ENCODE data around the gene DNAAF8. TPM values are rescaled to one million over a fixed set of nuclear protein-coding genes. Genes with fewer than 3 reads are reported as not detected.

Gene DNAAF8
- polyA plus RNA-seq, 1 donor: 0.63 TPM

DNA sequence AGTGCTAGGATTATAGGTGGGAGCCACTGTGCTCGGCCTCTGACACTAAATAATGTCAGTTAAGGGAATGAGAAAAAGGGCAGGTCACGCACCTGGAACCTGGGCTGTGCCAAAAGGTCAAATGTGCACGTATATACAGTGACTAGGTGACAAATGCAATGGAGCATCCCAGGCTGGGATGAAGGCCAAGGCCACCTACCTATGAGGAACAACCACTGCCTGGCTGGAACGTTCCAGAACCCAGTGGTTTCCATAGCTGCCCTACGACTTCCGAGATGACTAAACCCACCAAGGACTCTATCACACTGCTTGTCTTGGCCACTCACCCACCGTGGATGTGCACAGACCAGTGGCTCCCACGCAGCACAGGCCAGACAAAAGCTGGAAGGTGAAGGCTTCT lies 16.6 kb downstream of the DNAAF8 start:
- DNase-seq (ENCODE audit: low read depth): no peak

DNA sequence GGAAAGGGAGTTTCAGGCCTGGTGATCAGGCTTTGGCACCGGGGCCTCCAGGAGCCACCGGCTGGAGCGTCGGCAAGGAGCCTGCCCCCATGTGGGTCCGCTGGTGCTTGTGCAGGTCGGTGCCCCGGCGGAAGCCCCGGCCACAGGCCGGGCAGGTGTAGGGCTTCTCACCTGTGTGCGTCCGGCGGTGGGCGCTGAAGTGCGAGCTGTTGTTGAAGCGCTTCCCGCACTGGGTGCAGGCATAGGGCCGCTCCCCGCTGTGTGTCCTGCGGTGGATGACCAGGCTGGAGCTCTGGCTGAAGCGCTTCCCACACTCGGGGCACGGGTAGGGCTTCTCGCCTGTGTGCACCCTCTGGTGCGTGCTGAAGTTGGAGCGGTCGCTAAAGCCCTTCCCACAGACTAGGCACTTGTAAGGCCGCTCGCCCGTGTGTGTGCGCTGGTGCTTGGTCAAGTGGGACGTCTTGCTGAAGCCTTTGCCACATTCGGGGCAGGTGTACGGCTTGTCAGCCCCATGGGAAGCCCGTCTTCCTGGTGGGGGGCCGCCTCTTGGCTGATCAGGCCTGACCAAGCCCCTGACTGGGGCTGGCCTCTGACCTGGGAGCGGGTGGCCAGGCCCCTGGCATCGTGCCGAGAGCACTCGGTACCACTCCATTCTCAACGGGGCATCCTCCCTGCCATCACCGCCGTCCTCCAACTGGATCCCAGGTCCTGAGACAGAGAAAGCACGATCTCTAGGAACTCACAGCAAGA lies 18.2 kb downstream of the DNAAF8 start:
- no peak for DNase-seq (ENCODE audit: low read depth)

DNA sequence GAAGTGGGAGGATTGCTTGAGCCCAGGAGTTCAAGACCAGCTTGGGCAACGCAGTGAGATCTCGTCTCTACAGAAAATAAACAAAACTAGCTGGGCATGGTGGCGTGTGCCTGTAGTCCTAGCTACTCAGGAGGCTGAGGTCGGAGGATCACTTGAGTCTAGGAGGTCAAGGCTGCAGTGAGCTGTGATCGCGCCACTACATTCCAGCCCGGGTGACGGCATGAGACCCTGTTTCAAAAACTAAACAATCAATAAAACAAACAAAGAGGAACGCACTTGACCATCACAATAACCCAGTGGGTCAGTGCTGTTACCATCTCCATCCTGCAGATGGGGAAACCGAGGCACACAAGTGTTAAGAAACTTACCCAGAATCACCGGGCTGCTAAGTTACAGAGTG lies 18.9 kb downstream of the DNAAF8 start:
- DNase-seq (ENCODE audit: low read depth): no peak

DNA sequence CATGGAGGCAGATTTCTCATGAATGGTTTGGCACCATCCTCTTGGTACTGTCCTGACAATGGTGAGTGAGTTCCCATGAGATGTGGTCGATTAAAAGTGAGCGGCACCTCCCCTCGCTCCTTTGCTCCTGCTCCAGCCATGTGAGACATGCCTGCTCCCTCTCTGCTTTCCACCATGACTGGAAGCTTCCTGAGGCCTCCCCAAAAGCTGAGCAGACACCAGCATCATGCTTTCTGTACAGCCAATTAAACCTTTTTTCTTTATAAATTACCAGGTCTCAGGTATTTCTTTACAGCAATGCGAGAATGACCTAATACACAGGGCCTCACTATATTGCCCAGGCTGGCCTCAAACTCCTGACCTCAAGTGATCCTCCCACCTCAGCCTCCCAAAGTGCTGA lies 20.5 kb downstream of the DNAAF8 start:
- DNase-seq (ENCODE audit: low read depth): no peak

DNA sequence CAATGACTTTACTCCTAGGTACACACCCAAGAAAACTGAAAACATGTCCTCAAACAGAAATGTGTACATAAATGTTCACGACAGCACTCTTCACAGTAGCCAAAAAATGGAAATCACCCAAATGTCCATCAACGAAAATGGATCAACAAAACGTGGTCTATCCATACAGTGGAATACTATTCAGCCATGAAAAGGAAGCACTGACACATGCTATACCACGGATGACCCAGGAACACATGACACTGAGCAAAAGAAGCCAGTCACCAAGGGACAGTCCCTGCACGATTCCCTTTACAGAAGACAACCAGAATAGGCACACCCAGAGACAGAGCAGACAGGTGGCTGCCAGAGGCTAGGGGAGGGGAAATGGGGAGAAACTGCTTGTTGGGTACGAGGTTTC lies 21.4 kb downstream of the DNAAF8 start:
- no peak for DNase-seq (ENCODE audit: low read depth)

DNA sequence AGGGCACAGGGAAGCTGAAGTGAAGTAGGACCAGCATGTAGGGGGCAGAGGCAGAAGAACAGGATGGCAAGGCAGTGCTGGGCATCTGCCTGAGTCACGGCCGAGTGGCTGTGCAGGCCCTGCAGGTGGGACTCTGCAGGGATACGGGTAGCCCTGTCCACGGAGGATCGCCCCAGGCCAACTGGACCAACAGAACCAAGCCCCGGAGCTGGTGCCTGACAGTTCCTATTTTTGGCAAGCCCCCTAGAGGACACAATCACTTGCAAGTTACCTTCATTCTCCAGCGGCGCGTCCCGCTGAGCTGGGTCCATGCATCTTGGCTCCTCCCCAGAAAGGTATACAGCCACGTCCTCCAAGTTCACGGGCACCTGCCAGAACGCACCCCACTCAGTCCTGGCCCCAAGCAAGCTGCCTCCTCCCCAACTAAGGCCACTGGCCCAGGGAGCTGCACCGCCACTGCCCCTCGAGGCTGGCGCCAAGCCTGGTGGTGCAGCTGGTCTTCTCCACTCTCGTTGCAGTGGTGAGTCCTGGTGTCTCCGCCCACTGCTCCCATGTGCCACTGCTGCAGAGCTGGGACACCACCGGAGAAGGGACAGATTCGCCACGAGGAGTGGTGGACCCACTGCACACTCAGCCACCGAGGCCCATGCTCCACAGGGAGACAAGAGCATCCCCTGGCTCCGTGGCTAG lies 26.0 kb downstream of the DNAAF8 start:
- DNase-seq (ENCODE audit: low read depth): no peak

DNA sequence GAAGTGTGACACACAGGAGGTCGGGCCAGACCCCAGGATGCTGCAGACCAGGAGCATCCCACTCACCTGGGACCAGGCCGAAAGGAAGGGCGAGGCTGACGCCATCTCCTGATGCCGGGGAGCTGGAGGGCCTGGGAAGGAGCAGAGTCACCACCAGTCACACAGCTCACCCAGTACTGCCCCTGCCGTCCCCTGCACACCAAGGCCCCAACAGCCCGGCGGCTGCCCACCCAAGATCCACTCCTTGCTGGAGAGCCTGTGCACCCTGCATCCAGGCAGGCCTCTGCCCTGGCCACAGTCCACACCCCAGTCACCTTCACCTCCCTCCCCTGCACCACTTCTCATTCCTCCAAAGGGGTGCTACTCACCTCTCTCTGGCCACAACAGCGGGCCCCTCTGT lies 27.9 kb downstream of the DNAAF8 start:
- no peak for DNase-seq (ENCODE audit: low read depth)

DNA sequence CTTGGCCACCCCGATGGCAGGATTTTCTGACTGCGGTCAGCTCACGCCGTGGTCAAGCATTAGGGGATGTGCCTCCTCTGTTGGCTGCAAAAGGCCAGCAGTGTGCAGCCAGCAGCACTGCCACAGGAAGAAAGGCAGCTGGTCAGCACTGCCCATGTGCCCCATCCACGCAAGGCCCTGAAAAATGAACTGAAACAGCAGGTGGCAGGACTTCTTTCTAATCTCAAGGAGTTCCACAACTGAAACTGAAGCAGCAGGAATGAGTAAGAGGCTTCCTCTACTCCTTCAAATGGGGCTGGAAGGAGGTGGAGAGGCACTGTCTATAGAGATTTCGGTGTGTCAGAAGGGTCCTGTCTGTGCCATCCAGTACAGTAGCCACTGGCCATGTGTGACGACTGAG lies 29.5 kb downstream of the DNAAF8 start:
- DNase-seq (ENCODE audit: low read depth): no peak

DNA sequence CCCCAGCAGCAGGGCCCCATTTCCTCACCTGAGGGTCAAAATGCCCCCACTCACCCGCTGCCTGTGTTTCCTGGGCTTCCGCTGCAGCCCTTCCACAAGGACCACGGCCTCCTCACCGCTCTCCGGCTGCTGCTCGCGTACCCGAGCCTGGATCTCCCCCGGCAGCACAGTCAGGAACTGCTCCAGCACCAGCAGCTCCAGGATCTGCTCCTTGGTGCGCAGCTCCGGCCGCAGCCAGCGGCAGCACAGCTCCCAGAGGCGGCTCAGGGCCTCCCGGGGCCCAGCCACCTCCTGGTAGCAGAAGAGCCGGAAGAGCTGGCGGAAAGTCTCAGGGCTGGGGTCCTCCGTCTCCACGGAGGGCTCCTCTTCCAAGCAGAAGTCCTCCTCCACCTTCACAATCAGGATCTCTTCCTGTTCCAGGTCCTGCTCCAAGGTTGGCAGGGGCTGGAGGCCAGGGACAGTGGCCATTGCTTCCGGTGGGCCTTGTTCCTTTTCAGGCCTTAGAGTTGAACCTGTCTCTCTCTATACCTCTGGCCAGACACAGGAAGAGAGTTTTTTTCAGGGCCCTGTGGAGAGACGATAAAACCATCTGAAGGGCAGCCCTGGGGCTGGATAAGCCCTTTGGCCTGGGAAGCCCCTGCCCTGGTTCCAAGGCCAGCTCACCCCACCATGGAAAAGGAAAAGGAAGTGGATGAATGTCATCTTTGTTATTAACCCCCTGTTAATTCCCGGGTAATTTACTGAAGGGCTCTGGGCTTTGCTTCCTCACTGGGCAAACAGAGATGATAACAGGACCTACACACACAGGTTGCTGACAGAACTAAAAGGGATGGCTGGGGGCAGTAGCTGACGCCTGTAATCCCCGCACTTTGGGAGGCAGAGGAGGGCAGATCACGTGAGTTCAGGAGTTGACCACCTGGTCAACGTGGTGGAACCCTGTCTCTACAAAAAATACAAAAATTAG lies 31.5 kb downstream of the DNAAF8 start:
- DNase-seq (ENCODE audit: low read depth): no peak

DNA sequence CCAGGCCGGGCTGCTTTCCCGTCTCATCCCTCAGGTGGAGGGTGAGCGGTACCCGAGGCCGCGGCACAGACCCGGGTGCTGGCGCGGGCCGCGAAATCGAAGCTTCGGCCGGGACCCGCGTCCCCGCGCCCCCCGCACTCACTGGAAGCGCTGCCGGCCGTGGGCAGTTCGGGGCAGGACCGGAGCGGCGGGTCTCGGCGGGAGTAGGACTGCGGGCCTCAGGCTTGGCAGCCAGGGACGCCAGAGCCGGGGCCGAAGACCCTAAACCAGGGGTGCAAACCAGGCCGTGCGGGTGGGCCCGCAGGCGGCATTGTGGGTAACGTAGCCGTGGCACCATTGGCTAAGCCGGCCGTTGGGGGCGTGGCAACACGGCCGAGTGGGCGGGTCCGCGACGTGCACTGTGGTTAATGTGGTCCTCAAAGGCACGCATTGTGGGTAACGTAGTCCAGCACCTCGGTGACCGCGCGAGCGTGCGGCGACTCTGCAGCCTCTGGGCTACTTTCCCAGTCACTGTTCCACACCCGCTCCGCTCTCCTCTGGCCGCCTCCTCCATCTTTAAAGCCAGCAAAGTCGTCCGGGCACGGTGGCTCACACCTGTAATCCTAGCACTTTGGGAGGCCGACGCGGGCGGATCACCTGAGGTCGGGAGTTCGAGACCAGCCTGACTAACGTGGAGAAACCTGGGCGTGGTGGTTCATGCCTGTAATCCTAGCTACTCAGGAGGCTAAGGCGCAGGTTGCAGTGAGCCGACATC lies 32.7 kb downstream of the DNAAF8 start, which contains the start of gene ZNF500:
Gene ZNF500 (minus strand): TSS at position 288 of the 754 bp plus-strand sequence. CDS start 1,184 bp downstream, outside the sequence.
- DNase-seq (ENCODE audit: low read depth): peak; percentile 93

DNA sequence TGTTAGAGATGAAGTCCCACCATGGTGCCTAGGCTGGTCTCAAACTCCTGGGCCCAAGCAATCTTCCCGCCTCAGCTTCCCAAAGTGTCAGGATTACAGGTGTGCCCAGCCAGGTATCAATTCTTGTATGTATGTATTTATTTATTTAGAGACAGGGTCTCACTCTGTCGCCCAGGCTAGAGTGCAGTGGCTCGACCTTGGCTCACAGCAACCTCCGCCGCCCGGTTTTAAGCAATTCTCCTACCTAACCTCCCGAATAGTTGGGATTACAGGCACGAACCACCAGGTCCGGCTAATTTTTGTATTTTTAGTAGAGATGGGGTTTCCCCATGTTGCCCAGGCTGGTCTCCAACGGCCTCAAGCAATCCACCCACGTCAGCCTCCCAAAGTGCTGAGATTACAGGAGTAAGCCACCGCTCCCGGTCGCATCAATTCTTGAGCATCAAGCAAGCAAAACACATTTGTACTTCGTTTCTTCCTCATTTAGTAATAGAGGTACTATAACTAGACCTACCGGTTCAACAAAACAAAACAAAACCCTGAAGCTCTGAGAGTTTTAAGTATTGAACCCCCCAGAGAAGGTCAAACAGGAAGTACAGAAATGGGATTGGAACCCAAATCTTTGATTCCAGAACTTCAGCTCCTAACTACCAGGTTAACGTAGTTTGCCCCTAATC lies 33.7 kb downstream of the DNAAF8 start:
- DNase-seq (ENCODE audit: low read depth): no peak

DNA sequence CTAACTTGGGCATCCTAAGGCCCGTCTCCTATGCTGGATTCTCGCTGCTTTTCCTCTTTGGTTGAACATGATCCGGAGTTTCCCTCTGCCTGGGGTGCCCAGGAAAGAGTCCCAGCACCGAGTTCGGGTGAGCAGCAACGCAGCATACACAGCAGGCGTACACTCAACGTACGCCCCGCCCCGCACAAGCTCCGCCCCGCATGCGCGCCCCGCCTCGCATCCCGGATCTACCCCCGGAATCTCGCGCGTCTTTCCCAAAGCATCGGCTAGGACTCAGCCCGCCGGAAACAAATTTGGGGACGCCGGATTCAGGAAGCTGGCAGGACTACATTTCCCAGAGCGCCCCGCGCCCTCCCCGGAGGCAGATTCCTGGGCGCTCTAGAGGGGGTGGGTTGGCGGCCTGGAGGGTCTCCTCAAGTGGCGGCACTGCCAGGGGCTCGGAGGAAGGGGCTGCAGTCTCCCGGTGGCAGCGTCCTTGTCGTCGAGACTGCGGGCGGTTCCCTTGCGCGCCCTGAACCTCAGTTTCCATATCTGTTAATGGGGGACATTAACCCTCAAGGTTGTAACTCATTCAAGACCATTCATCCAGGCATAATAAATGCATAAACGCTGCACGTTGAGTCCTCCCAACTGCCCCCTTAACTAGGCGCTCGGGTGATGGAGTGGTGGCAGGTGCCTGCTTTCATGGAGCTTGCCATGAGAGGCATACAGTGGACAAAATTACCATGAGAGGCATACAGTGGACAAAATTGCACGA lies 34.4 kb downstream of the DNAAF8 start:
- DNase-seq (ENCODE audit: low read depth): peak; percentile 85

DNA sequence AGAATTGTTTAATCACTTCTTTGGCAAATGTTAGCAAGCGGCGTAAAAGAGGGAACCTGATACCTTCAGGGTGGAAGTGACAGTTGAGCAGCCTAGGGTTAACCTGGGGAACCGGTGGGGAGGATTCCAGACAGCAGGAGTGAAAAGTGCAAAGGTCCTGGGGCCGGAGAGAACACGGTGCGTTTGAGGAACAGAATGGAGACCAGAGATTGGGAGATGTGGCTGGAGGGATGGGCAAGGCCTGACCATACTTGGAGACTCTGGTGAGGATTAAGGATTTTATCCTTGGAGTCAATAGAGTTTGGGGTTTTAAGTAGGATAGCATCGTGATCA lies 34.9 kb downstream of the DNAAF8 start:
- no peak for DNase-seq (ENCODE audit: low read depth)

DNA sequence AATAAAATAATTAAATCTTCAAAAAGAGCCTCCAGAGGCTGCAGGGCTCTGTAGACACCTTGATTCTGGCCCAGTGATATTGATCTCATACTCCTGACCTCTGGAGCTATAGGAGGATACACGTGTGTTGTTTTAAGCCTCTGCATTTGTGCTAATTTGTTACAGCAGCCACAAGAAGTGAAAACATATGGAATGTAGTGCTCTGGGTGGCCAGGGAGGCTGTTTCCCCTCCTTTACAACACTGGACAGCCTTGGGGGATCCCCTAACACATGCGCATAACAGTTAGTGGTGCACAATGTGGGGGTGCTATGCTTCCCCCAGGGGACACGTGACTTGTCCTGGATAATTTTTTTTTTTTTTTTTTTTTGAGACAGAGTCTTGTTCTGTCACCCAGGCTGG lies 37.3 kb downstream of the DNAAF8 start:
- DNase-seq (ENCODE audit: low read depth): no peak

DNA sequence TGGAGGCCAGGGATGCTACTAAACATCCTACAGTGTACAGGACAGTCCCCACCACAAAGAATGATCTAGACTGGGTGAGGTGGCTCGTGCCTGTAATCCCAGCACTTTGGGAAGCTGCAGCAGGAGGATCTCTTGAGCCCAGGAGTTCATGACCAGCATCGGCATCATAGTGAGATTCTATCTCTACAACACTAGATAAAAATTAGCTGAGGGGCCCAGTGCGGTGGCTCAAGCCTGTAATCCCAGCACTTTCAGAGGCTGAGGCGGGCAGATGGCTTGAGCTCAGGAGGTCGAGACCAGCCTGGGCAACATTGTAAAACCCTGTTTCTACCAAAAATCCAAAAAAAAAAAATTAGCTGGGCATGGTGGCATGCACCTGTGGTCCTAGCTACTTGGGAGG lies 38.0 kb downstream of the DNAAF8 start:
- DNase-seq (ENCODE audit: low read depth): no peak

DNA sequence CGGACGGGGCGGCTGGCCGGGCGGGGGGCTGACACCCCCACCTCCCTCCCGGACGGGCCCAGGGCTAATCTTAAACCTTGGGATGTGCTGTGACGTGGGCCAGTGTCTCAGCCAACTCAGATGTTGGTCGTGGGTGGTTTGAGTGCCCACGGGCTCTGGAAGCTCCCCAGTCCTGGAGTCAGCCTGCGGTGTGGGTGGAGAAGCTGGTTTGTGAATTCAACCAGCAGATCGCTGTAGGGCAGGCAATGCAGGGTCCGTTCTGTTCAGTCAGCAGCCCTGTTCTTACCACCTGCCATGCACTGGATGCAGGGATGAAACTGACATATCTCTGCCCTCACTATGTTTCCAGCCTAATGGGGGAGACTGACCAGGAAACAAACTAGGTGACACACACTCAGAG lies 40.7 kb downstream of the DNAAF8 start:
- no peak for DNase-seq (ENCODE audit: low read depth)

DNA sequence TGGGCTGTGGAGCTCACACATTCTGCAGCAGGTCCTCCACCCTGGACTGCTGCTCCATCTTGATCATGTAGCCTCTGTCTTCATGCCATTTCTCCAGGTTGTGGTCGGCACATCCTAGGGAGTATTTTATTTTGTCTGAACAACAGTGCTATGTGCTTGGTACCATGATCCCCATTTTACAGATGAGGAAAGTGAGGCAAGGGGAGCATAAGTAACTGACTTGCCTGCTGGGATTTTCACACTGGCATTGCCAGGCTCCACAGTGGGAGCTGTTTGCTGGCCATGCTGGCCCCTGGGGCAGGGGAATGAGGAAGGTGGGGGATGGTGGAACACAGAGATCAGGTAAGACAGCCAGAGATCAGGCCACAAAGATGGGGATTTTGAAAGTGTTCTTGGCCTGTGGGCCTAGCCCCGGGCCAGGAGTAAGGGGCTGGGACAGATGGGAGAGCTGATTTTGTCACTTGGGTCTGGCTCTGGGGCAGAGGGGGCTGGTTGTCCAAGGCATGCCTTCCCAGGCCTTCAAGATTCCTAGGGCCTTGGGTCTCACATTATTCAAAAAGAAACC lies 41.9 kb downstream of the DNAAF8 start:
- no peak for DNase-seq (ENCODE audit: low read depth)

DNA sequence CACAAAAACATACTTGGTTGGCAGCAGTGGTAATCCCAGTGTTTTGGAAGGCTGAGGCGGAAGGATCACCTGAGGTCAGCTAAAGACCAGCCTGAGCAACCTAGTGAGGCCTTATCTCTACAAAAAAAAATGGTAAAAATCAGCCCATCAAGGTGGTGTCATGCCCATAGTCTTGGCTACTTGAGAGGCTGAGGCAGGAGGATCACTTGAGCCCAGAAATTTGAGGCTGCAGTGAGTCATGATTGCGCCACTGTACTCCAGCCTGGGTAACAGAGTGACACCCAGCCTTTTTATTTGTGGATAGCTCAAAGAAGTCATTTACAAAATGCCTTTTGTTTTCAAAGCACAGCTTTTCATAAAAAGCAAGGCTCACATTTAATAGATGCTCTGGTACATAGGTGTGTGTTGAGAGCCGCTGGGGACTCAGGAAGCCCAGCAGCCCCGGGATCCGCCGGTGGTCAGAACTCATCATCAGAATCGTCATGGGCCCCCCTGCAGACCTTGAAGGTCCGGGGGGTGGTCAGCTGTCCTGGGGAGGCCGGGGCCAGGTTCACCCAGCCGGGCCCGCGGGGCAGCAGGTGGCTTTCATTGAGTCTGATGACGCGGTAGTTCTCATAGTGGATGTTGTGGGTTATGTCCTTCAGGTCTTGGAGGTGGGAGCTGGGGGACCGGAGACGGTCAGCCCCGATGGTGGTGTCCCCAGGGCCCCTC lies 43.2 kb downstream of the DNAAF8 start:
- no peak for DNase-seq (ENCODE audit: low read depth)

DNA sequence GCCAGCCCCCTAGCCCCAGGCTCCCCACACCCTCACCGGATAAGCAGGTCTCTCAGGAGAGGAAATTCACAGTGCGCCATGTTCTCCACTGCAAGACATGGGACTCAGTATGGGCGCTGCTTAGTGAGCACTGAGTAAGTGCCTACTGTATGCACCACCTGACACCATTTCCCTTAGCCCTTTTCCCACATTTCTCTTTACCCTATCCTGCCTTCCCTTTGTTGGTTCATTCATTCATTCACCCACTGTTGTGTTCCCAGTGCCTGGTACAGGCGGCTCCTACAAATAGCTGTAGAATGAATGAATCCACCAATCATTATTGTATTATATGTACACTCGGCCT lies 43.7 kb downstream of the DNAAF8 start:
- DNase-seq (ENCODE audit: low read depth): no peak
